Calu3 (cell line): Measurements from ENCODE around the gene ARVCF. TPM values are rescaled to one million over a fixed set of nuclear protein-coding genes. Genes with fewer than 3 reads are reported as not detected.

Experiments used
- BruUV-seq: library from RNA; stranded (reverse); fragments of 400-500 nt; replicated peaks from 2 replicates; lab custom pipeline; 2021; lab: Mats Ljungman, UMichigan
- CTCF ChIA-PET: fragments of 300-600 bp; sonication (Branson Sonifier 250); formaldehyde crosslinking; loops from one replicate; lab custom pipeline; 2022; ENCODE audit warnings: antibody characterized with exemption; lab: Charles Lee
- DNase-seq: peaks from one replicate; pipeline ENCODE4 v3.0.0; 2022
- H3K27ac Mint-ChIP-seq: one replicate; pipeline ENCODE4 v1.8.0; 2022; ENCODE audit warnings: mixed read lengths; ENCODE audit not compliant: unreplicated experiment
- H3K27me3 Mint-ChIP-seq: one replicate; pipeline ENCODE4 v1.8.0; 2022; ENCODE audit warnings: mixed read lengths; ENCODE audit not compliant: unreplicated experiment
- H3K36me3 Mint-ChIP-seq: one replicate; pipeline ENCODE4 v1.8.0; 2022; ENCODE audit warnings: mild to moderate bottlenecking, moderate library complexity, mixed read lengths; ENCODE audit not compliant: insufficient read depth, unreplicated experiment
- H3K4me1 Mint-ChIP-seq: one replicate; pipeline ENCODE4 v1.8.0; 2022; ENCODE audit warnings: mild to moderate bottlenecking, low read depth, mixed read lengths; ENCODE audit not compliant: unreplicated experiment
- H3K4me3 Mint-ChIP-seq: one replicate; pipeline ENCODE4 v1.8.0; 2022; ENCODE audit warnings: mild to moderate bottlenecking, low read depth, moderate library complexity, mixed read lengths; ENCODE audit not compliant: unreplicated experiment
- H3K9me3 Mint-ChIP-seq: one replicate; pipeline ENCODE4 v1.8.0; 2022; ENCODE audit warnings: low read depth, mixed read lengths; ENCODE audit not compliant: unreplicated experiment
- intact Hi-C: fragments of 100-400 bp; cut with micrococcal nuclease; formaldehyde crosslinking; loops from one replicate; pipeline ENCODE4 v1.10.0; 2022; ENCODE audit not compliant: unreplicated experiment
- total RNA-seq: library from RNA; stranded (reverse); gene quantifications from 2 replicates; pipeline ENCODE4 v1.2.3, GENCODE V29; 2022
- TF ChIP-seq, protein P1 (sequence below): fragments of 200-600 bp; IDR thresholded peaks from one replicate; pipeline ENCODE4 v1.8.0; 2022; ENCODE audit warnings: antibody characterized with exemption; ENCODE audit not compliant: unreplicated experiment

The ARVCF gene
- total RNA-seq, 1 experiment from 2014 or later = 19.7 TPM

- intact Hi-C loops = no loop called here
- TF ChIP-seq, protein P1, sequence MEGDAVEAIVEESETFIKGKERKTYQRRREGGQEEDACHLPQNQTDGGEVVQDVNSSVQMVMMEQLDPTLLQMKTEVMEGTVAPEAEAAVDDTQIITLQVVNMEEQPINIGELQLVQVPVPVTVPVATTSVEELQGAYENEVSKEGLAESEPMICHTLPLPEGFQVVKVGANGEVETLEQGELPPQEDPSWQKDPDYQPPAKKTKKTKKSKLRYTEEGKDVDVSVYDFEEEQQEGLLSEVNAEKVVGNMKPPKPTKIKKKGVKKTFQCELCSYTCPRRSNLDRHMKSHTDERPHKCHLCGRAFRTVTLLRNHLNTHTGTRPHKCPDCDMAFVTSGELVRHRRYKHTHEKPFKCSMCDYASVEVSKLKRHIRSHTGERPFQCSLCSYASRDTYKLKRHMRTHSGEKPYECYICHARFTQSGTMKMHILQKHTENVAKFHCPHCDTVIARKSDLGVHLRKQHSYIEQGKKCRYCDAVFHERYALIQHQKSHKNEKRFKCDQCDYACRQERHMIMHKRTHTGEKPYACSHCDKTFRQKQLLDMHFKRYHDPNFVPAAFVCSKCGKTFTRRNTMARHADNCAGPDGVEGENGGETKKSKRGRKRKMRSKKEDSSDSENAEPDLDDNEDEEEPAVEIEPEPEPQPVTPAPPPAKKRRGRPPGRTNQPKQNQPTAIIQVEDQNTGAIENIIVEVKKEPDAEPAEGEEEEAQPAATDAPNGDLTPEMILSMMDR = no peak
- Mint-ChIP-seq H3K4me3 (no peak overlapping the region), H3K36me3 (peaks cover 37% of the 10 kb centered on the region), H3K9me3 (no peaks in the 10 kb centered on the region), H3K27me3 (no peaks in the 10 kb centered on the region), H3K27ac (no peak overlapping the region), H3K4me1 (peaks cover 20% of the 10 kb centered on the region)
- no peak for DNase-seq
- CTCF ChIA-PET = interaction anchor here (0.8 to 1.1 kb wide), 3 partner anchors 10 to 218 kb away, joined by 4 read pairs; no protein-coding TSS in a partner anchor
- no TSS peak for BruUV-seq
These were observed 68.4 kb downstream of the ARVCF start for GRCh38 chr22:19948057-19948760.

DNA sequence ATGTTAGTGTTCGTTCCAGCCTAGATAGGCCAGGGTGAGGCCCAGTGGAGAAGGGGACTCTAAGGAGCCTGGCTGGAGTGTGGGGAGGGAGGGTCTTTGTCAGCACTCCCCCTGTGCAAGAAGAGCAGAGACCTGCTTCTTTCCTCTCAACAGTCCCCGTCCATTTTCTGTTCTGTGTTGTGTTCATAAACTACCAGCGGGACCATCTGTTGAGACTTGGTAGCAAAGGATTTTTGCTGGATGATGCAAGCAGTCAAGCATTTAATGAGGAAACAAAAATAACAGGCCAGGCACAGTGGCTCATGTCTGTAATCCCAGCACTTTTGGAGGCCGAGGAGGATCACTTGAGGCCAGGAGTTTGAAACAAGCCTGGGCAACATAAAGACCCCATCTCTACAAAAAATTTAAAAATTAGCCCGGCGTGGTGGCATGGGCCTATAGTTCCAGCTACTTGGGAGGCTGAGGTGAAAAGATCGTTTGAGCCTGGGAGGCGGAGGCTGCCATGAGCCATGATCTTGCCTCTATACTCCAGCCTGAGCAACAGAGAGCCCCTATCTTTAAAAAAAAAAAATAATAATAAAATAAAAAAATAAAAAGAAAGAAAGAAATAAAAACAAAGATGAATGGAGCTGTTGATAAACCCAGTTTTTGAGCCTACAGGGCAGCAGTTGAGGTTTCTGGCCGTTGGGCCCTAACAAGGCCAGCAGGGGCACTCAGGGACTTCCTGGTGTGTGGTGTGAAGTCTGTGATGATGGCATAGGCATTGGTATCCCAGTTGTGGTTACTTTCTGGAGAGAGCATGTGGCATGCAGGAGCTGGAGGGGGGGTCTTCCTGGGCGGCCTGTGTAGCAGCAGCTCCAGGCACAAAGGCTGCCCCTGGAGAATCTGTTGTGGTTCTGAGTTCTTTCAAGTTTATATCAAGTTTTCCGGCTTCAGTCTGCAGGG, 73.3 kb downstream of the ARVCF start:
- Mint-ChIP-seq H3K9me3 (no peaks in the 10 kb centered on the region), H3K4me3 (peak overlapping the region; percentile 93), H3K27me3 (no peaks in the 10 kb centered on the region), H3K27ac (peak overlapping the region; percentile 94), H3K4me1 (peaks cover 24% of the 10 kb centered on the region), H3K36me3 (peaks cover 48% of the 10 kb centered on the region)
- no peak for DNase-seq
- TF ChIP-seq, protein P1 = no peak
- CTCF ChIA-PET = interaction anchor here (1.5 kb wide), 1 partner anchor 213 kb away, joined by 7 read pairs; no protein-coding TSS in a partner anchor
- BruUV-seq = TSS peak; percentile 34
- intact Hi-C loops = no loop called here

DNA sequence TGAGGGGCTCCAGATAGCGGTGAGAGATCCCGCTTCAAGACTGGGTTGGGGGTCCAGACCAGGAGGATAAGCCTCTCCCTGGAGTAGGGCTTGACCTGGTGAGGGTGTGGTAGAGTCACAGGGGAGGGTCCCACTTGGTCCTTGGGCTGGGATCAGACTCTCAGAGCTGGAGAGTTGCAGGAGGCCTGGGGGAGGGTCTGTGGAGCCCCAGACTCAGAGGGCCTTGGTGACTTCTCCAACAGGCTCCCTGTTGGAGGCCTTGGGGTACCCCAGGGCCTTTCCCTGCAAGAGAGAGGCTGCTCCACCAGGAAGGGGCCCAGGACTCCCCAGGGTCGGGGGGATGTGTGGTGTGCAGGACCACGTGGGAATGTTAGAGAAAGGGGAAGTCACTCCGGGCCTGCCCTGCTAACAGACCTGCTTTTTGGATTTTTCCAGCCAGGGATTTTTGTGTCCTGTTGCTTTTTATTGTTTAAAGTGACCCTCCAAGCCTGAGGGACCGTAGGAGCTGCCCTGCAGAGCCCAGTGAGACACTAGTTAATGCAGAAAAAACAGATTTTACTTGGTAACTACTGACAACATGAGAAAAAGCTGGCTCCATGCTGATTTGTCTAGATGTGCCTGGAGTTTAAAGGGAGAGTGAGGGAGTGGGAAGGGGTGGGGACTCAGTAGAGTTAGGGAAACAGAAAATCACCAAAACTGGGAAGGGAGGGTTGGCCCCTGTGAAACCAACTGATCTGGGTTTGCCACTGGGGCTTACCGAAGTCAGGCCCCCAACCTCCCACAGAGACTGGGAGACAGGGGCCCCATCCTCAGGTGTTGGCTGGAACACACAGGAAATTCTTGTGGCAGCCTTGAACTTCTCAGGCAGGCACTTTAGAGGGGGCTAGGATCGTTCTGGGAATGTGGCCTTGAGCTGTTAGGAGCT, 74.2 kb downstream of the ARVCF start:
- H3K9me3 Mint-ChIP-seq = no peaks in the 10 kb centered on the region

More for the DNA sequence above, 74.2 kb downstream of the ARVCF start:
- peaks cover 48% of the 10 kb centered on the region for H3K36me3 Mint-ChIP-seq
- BruUV-seq = no TSS peak
- intact Hi-C loops = no loop called here
- no peak for DNase-seq
- peaks cover 22% of the 10 kb centered on the region for H3K4me1 Mint-ChIP-seq
- peak overlapping the region; percentile 94 for H3K27ac Mint-ChIP-seq
- CTCF ChIA-PET = interaction anchor here (1.1 to 1.5 kb wide), 2 partner anchors 32 to 212 kb away, joined by 3 to 7 read pairs; no protein-coding TSS in a partner anchor
- TF ChIP-seq, protein P1 = no peak
- peak overlapping the region; percentile 93 for H3K4me3 Mint-ChIP-seq
- no peaks in the 10 kb centered on the region for H3K27me3 Mint-ChIP-seq
